ENCODE results near the gene DCLRE1C. TPM values are rescaled to one million over a fixed set of nuclear protein-coding genes. Genes with fewer than 3 reads are reported as not detected.
"Not testable (repeated sequence)": the region's sequence is repeated elsewhere in the genome, so short reads cannot be mapped to it uniquely, and the experiment has no call there.

The DCLRE1C gene
- total RNA-seq, 4 donors from 2014 or later: 10.5 to 22.6 (median 16.6) TPM

DNA sequence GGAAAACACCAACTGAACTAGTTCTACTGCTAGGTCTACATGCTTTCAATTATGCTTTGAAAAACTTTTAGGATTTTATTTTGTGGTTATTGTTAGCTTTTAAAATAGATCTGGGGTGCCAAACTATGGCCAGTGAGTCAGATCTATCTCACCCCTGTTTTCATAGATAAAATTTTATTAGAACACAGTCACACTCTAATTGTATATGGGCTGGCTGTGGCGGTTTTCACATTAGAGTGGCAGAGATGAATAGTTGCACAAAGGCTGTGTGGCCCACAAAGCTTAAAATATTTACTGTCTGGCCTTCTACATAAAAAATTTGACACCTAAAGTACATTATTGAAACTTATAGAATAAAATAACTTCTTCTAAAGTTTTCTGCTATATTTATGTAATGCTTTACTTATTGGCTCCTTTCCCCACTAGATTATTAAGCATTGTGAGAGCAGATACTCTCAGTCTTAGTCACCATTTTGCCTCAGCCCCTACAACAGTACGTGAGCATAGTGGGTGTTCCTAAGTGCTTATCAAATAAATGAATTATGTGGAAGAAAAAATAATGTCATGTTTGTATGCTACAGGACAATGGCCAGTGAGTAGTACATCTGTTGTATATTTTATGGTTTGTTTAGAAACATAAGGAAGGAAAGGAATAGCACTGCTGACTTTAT is 80.7 kb downstream of the DCLRE1C start:
- no peak for DNase-seq
- Histone ChIP-seq H3K36me3 (no peaks in the 10 kb centered on the region), H3K4me1 (no peaks in the 10 kb centered on the region), H3K4me3 (no peak overlapping the region), H3K27me3 (no peaks in the 10 kb centered on the region), H3K9me3 (no peaks in the 10 kb centered on the region), H3K27ac (no peak overlapping the region)
- TF ChIP-seq, protein P1, sequence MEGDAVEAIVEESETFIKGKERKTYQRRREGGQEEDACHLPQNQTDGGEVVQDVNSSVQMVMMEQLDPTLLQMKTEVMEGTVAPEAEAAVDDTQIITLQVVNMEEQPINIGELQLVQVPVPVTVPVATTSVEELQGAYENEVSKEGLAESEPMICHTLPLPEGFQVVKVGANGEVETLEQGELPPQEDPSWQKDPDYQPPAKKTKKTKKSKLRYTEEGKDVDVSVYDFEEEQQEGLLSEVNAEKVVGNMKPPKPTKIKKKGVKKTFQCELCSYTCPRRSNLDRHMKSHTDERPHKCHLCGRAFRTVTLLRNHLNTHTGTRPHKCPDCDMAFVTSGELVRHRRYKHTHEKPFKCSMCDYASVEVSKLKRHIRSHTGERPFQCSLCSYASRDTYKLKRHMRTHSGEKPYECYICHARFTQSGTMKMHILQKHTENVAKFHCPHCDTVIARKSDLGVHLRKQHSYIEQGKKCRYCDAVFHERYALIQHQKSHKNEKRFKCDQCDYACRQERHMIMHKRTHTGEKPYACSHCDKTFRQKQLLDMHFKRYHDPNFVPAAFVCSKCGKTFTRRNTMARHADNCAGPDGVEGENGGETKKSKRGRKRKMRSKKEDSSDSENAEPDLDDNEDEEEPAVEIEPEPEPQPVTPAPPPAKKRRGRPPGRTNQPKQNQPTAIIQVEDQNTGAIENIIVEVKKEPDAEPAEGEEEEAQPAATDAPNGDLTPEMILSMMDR (IDR thresholded peaks at IDR 0.05): no peak
- TF ChIP-seq POLR2A (IDR thresholded peaks at IDR 0.05): no peak
- intact Hi-C loops (cut with DNase I; ENCODE audit: low total_unique reads): no loop called here

DNA sequence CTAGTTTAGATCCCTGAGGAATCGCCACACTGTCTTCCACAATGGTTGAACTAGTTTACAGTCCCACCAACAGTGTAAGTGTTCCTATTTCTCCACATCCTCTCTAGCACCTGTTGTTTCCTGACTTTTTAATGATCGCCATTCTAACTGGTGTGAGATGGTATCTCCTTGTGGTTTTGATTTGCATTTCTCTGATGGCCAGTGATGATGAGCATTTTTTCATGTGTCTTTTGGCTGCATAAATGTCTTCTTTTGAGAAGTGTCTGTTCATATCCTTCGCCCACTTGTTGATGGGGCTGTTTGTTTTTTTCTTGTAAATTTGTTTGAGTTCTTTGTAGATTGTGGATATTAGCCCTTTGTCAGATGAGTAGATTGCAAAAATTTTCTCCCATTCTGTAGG is 89.0 kb downstream of the DCLRE1C start:
- H3K27ac ChIP-seq; H3K27me3 ChIP-seq; intact Hi-C loops (cut with DNase I; ENCODE audit: low total_unique reads); H3K36me3 ChIP-seq; H3K4me3 ChIP-seq; DNase-seq; H3K9me3 ChIP-seq; H3K4me1 ChIP-seq: not testable (repeated sequence)

DNA sequence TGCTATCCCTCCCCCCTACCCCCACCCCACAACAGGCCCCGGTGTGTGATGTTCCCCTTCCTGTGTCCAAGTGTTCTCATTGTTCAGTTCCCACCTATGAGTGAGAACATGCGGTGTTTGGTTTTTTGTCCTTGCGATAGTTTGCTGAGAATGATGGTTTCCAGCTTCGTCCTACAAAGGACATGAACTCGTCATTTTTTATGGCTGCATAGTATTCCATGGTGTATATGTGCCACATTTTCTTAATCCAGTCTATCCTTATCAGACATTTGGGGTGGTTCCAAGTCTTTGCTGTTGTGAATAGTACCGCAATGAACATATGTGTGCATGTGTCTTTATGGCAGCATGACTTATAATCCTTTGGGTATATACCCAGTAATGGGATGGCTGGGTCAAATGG is 89.4 kb downstream of the DCLRE1C start:
- DNase-seq; H3K36me3 ChIP-seq; H3K4me1 ChIP-seq; H3K27ac ChIP-seq; intact Hi-C loops (cut with DNase I; ENCODE audit: low total_unique reads); H3K4me3 ChIP-seq; H3K9me3 ChIP-seq; H3K27me3 ChIP-seq: not testable (repeated sequence)

DNA sequence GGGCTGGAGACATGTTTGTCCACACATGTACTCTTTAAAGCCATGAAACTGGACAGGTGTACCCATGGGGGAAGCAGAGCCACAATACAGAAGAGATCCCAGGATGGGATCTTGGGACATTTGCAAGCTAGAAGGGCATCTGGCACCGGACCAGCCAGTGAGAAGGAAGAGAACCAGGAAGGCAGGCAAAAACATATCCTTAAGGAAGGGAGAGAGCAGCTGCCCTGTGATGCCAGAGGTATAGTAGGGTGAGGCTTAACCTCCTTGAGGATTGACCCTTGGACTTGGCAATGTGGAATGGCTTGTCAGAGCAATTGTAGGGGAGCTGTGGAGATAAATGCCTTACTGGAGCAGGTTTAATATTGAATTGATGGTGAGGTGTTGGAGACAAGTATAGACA is 93.1 kb downstream of the DCLRE1C start:
- H3K27me3 ChIP-seq: no peaks in the 10 kb centered on the region
- H3K4me3 ChIP-seq: no peak overlapping the region
- TF ChIP-seq POLR2A (IDR thresholded peaks at IDR 0.05): no peak
- TF ChIP-seq, protein P1 (IDR thresholded peaks at IDR 0.05): no peak
- intact Hi-C loops (cut with DNase I; ENCODE audit: low total_unique reads): no loop called here
- no peaks in the 10 kb centered on the region for H3K9me3 ChIP-seq
- H3K4me1 ChIP-seq: no peaks in the 10 kb centered on the region
- no peak for DNase-seq
- no peaks in the 10 kb centered on the region for H3K36me3 ChIP-seq
- H3K27ac ChIP-seq: no peak overlapping the region

DNA sequence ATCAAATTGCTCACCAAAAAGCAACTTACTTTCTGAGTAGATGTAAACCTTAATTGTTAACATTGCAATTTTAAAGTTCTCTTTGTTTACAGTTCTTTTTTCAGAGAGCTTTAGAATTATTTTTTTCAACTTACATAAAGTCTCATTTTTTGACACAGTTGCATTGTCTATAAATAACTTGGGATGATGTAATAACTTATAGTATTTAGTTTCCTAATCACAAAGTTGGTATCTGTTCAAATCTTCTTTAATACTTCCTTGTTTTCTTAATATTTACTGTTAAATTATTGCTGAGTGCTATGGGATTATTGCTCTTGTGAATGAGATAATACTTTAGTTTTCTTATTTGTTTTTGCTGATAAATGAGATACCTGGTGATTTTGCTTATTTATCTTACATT is 94.1 kb downstream of the DCLRE1C start:
- Histone ChIP-seq H3K27me3 (no peaks in the 10 kb centered on the region), H3K9me3 (no peaks in the 10 kb centered on the region), H3K36me3 (no peaks in the 10 kb centered on the region), H3K4me1 (no peaks in the 10 kb centered on the region), H3K27ac (no peak overlapping the region), H3K4me3 (no peak overlapping the region)
- no peak for TF ChIP-seq POLR2A (IDR thresholded peaks at IDR 0.05)
- intact Hi-C loops (cut with DNase I; ENCODE audit: low total_unique reads): no loop called here
- DNase-seq: no peak

DNA sequence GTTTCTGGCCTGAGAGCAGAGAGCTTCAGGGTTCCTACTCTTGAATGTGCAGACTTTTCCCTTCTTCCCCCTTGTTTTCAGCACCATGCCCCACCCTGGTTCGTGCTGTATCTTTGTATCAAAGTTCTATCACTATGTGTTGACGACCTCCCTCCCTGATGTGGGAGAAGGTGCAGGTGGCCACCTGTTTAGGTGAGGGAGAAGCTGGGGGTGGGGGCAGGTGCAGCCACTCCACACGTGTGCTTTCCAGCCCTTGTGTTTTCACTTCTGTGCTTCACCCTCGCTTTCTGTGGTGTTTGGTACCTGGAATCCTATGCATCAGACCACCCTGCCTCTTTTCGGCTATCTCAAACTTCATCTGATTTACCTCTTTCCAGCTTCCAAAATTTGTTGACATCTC is 94.9 kb downstream of the DCLRE1C start:
- intact Hi-C loops (cut with DNase I; ENCODE audit: low total_unique reads): no loop called here
- no peak for DNase-seq
- no peak for TF ChIP-seq POLR2A (IDR thresholded peaks at IDR 0.05)
- TF ChIP-seq, protein P1 (IDR thresholded peaks at IDR 0.05): no peak
- no peak overlapping the region for H3K27ac ChIP-seq
- H3K36me3 ChIP-seq: no peaks in the 10 kb centered on the region
- no peaks in the 10 kb centered on the region for H3K9me3 ChIP-seq
- no peaks in the 10 kb centered on the region for H3K27me3 ChIP-seq
- H3K4me3 ChIP-seq: no peak overlapping the region
- no peaks in the 10 kb centered on the region for H3K4me1 ChIP-seq
